WTC11 (cell line): ENCODE measurements around the gene CACNA1C. TPM values are rescaled to one million over a fixed set of nuclear protein-coding genes. Genes with fewer than 3 reads are reported as not detected.

Experiments
- ATAC-seq: fragments of 200-7000 bp; cut with Tn5 transposase; 2 replicates; pipeline ENCODE4 v1.10.0; 2021; ENCODE audit warnings: mild to moderate bottlenecking, moderate library complexity
- CTCF ChIA-PET: fragments of 300-600 bp; sonication (Branson Sonifier 250); formaldehyde crosslinking; loops from one replicate; lab custom pipeline; 2021; ENCODE audit warnings: antibody characterized with exemption; lab: Charles Lee
- POLR2A ChIA-PET: fragments of 350-600 bp; sonication (Branson Sonifier 250); formaldehyde crosslinking; loops from one replicate; lab custom pipeline; 2021; ENCODE audit warnings: antibody characterized with exemption; lab: Charles Lee
- DNase-seq: peaks from one replicate; pipeline ENCODE4 v3.0.0; 2021; ENCODE audit warnings: low spot score
- H3K27ac Mint-ChIP-seq: 2 replicates; pipeline ENCODE4 v1.8.0; 2021; ENCODE audit warnings: mixed read lengths
- H3K27me3 Mint-ChIP-seq: 2 replicates; pipeline ENCODE4 v1.8.0; 2021; ENCODE audit warnings: low read depth, mild to moderate bottlenecking, moderate library complexity, mixed read lengths
- H3K36me3 Mint-ChIP-seq: 2 replicates; pipeline ENCODE4 v1.8.0; 2021; ENCODE audit warnings: mixed read lengths
- H3K4me1 Mint-ChIP-seq: 2 replicates; pipeline ENCODE4 v1.8.0; 2022; ENCODE audit warnings: mixed read lengths
- H3K4me3 Mint-ChIP-seq: 2 replicates; pipeline ENCODE4 v1.8.0; 2021; ENCODE audit warnings: mild to moderate bottlenecking, moderate library complexity, mixed read lengths
- H3K9me3 Mint-ChIP-seq: 2 replicates; pipeline ENCODE4 v1.8.0; 2021; ENCODE audit warnings: mixed read lengths
- CREM ChIP-seq: sonication (generic); formaldehyde crosslinking; IDR thresholded peaks from 2 replicates; pipeline ENCODE4 v1.8.1; 2022; ENCODE audit warnings: mild to moderate bottlenecking, missing genetic modification reagents, moderate library complexity
- GTF2I ChIP-seq: fragments of 250-450 bp; sonication (Bioruptor Pico); conservative IDR thresholded peaks from 2 replicates; pipeline ENCODE4 v1.4.0; 2021; ENCODE audit warnings: mild to moderate bottlenecking
- IRF2 ChIP-seq: sonication (generic); formaldehyde crosslinking; IDR thresholded peaks from 2 replicates; pipeline ENCODE4 v1.8.0; 2022; ENCODE audit warnings: low read depth, missing genetic modification reagents, borderline replicate concordance
- NFATC4 ChIP-seq: fragments of 250-450 bp; sonication (Bioruptor Pico); IDR thresholded peaks from 2 replicates; pipeline ENCODE4 v1.9.0; 2021; ENCODE audit warnings: mild to moderate bottlenecking
- NR1H2 ChIP-seq: sonication (generic); formaldehyde crosslinking; IDR thresholded peaks from 2 replicates; pipeline ENCODE4 v1.9.0; 2021; ENCODE audit warnings: mild to moderate bottlenecking, moderate library complexity, missing genetic modification reagents
- SOX15 ChIP-seq: fragments of 250-450 bp; sonication (Bioruptor Pico); IDR thresholded peaks from 2 replicates; pipeline ENCODE4 v1.9.0; 2021; ENCODE audit warnings: mild to moderate bottlenecking
- TEAD1 ChIP-seq: sonication (generic); formaldehyde crosslinking; IDR thresholded peaks from 2 replicates; pipeline ENCODE4 v1.8.0; 2022; ENCODE audit warnings: mild to moderate bottlenecking, missing genetic modification reagents
- TEAD4 ChIP-seq: sonication (generic); formaldehyde crosslinking; IDR thresholded peaks from 2 replicates; pipeline ENCODE4 v1.8.0; 2022; ENCODE audit warnings: mild to moderate bottlenecking, missing genetic modification reagents
- ZNF121 ChIP-seq: sonication (generic); formaldehyde crosslinking; IDR thresholded peaks from 2 replicates; pipeline ENCODE4 v1.8.0; 2023; ENCODE audit warnings: missing genetic modification reagents
- ZNF263 ChIP-seq: sonication (generic); formaldehyde crosslinking; IDR thresholded peaks from 2 replicates; pipeline ENCODE4 v1.8.1; 2022; ENCODE audit warnings: low read depth, mild to moderate bottlenecking, moderate library complexity, missing genetic modification reagents
- ZNF317 ChIP-seq: sonication (generic); formaldehyde crosslinking; IDR thresholded peaks from 2 replicates; pipeline ENCODE4 v1.8.1; 2023; ENCODE audit warnings: low read depth, mild to moderate bottlenecking, moderate library complexity, missing genetic modification reagents, borderline replicate concordance
- ZNF396 ChIP-seq: fragments of 250-450 bp; sonication (Bioruptor Pico); IDR thresholded peaks from 2 replicates; pipeline ENCODE4 v1.8.0; 2021; ENCODE audit warnings: mild to moderate bottlenecking, moderate library complexity, borderline replicate concordance
- ZNF416 ChIP-seq: fragments of 250-450 bp; sonication (Bioruptor Pico); IDR thresholded peaks from 2 replicates; pipeline ENCODE4 v1.9.0; 2021; ENCODE audit warnings: mild to moderate bottlenecking, inconsistent platforms
- ZNF423 ChIP-seq: fragments of 250-450 bp; sonication (Bioruptor Pico); IDR thresholded peaks from 2 replicates; pipeline ENCODE4 v2.1.2; 2022; ENCODE audit warnings: mild to moderate bottlenecking, moderate library complexity
- ZNF671 ChIP-seq: fragments of 250-450 bp; sonication (Bioruptor Pico); IDR thresholded peaks from 2 replicates; pipeline ENCODE4 v1.8.0; 2021; ENCODE audit warnings: mild to moderate bottlenecking
- total RNA-seq: library from RNA; stranded (reverse); gene quantifications from 3 replicates; pipeline ENCODE4 v1.2.3, GENCODE V29; 2021
- TF ChIP-seq, protein P1 (sequence below): sonication (generic); formaldehyde crosslinking; IDR thresholded peaks from 2 replicates; pipeline ENCODE4 v1.8.1; 2022; ENCODE audit warnings: mild to moderate bottlenecking, missing genetic modification reagents, moderate library complexity, borderline replicate concordance
- TF ChIP-seq, protein P2 (sequence below): sonication (generic); formaldehyde crosslinking; IDR thresholded peaks from 2 replicates; pipeline ENCODE4 v1.8.1; 2023; ENCODE audit warnings: mild to moderate bottlenecking, moderate library complexity, missing genetic modification reagents
- TF ChIP-seq, protein P3 (sequence below): sonication (generic); formaldehyde crosslinking; IDR thresholded peaks from 2 replicates; pipeline ENCODE4 v1.8.1; 2023; ENCODE audit warnings: mild to moderate bottlenecking, missing genetic modification reagents, moderate library complexity
- TF ChIP-seq, protein P4 (sequence below): sonication (generic); formaldehyde crosslinking; IDR thresholded peaks from 2 replicates; pipeline ENCODE4 v1.8.1; 2022; ENCODE audit warnings: mild to moderate bottlenecking, moderate library complexity, missing genetic modification reagents
- TF ChIP-seq, protein P5 (sequence below): fragments of 250-450 bp; sonication (Bioruptor Pico); IDR thresholded peaks from 2 replicates; pipeline ENCODE4 v1.9.0; 2021; ENCODE audit warnings: moderate library complexity, mild to moderate bottlenecking, inconsistent platforms, borderline replicate concordance
- TF ChIP-seq, protein P6 (sequence below): sonication (generic); formaldehyde crosslinking; IDR thresholded peaks from 2 replicates; pipeline ENCODE4 v1.8.1; 2023; ENCODE audit warnings: mild to moderate bottlenecking, missing genetic modification reagents

The CACNA1C gene
- total RNA-seq, 1 experiment from 2014 or later = 1.7 TPM

DNA sequence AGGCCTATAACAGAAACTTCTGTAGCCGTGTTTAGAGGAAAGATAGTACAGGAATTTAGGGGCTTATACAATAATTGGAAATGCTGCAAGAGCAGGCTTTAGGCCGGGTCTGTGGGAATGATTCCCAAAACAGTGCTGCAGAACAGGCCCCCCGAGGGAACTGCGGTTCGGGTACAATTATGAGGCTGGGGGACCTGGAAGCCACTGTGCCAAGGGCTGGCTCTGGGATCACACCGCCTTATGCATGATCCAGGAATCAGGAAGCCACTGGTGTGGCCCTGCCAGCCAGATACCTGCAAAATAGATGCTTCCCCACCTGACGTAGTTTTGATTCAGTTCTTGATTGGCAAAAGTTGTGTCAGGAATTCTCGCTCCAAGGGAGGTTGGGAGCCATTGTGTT lies 55.4 kb downstream of the CACNA1C start (continued):
- TF ChIP-seq, protein P1, sequence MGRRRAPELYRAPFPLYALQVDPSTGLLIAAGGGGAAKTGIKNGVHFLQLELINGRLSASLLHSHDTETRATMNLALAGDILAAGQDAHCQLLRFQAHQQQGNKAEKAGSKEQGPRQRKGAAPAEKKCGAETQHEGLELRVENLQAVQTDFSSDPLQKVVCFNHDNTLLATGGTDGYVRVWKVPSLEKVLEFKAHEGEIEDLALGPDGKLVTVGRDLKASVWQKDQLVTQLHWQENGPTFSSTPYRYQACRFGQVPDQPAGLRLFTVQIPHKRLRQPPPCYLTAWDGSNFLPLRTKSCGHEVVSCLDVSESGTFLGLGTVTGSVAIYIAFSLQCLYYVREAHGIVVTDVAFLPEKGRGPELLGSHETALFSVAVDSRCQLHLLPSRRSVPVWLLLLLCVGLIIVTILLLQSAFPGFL (CRISPR knock-in tag) = no peak
- TF ChIP-seq, protein P2, sequence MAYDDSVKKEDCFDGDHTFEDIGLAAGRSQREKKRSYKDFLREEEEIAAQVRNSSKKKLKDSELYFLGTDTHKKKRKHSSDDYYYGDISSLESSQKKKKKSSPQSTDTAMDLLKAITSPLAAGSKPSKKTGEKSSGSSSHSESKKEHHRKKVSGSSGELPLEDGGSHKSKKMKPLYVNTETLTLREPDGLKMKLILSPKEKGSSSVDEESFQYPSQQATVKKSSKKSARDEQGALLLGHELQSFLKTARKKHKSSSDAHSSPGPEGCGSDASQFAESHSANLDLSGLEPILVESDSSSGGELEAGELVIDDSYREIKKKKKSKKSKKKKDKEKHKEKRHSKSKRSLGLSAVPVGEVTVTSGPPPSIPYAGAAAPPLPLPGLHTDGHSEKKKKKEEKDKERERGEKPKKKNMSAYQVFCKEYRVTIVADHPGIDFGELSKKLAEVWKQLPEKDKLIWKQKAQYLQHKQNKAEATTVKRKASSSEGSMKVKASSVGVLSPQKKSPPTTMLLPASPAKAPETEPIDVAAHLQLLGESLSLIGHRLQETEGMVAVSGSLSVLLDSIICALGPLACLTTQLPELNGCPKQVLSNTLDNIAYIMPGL (CRISPR knock-in tag) = no peak
- no peak for TF ChIP-seq ZNF423 (CRISPR knock-in tag)
- no peak for TF ChIP-seq ZNF396 (CRISPR knock-in tag)
- no peak for TF ChIP-seq ZNF416
- TF ChIP-seq ZNF121 = no peak
- TF ChIP-seq CREM (CRISPR knock-in tag) = no peak
- no peak for TF ChIP-seq NR1H2 (CRISPR knock-in tag)
- TF ChIP-seq, protein P3, sequence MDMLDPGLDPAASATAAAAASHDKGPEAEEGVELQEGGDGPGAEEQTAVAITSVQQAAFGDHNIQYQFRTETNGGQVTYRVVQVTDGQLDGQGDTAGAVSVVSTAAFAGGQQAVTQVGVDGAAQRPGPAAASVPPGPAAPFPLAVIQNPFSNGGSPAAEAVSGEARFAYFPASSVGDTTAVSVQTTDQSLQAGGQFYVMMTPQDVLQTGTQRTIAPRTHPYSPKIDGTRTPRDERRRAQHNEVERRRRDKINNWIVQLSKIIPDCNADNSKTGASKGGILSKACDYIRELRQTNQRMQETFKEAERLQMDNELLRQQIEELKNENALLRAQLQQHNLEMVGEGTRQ = no peak
- no peak for TF ChIP-seq ZNF317 (CRISPR knock-in tag)
- no peak for TF ChIP-seq ZNF263 (CRISPR knock-in tag)

DNA sequence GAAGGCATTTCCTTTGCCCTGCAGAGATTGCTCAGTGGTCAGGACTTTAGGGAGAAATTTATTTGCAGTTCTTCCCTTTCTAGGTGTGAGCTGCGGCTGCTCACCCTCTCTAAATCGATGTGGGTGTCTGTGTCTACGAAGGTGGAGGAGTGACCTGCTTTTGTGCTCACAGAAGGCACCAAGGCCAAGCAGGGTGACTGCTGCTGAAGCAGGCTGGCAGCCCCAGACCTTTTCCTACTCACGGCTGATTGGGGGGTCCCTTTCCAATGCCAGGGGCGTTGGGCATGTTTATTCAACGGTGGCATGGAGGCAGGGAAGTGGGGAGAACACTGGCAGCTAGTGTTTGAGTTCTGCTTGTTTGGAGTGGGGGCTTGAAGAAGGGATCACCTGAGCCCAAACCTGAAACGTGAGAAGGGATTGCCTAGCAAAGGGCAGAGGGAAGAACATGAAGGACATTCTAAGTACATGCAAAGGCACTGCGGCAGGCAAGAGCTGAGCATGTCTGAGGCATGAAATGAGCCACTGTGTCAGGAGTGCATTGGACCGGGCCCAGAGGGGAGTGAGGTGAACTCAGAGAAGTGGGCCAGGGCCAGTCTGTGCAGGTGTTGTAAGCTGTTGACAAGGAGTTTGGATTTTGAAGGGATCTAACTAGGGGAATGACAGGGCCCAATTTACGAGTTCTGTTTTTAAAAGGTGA lies 56.3 kb downstream of the CACNA1C start:
- POLR2A ChIA-PET = no interaction called here
- H3K4me1 Mint-ChIP-seq = no peaks in the 10 kb centered on the region
- no peaks in the 10 kb centered on the region for H3K36me3 Mint-ChIP-seq
- H3K27me3 Mint-ChIP-seq = no peaks in the 10 kb centered on the region; the same call in 1 of the 2 replicates
- CTCF ChIA-PET = no interaction called here
- H3K27ac Mint-ChIP-seq = no peak overlapping the region
- DNase-seq = no peak
- H3K9me3 Mint-ChIP-seq = no peaks in the 10 kb centered on the region
- H3K4me3 Mint-ChIP-seq = no peak overlapping the region
- no peak for TF ChIP-seq ZNF671 (CRISPR knock-in tag)
- 0 out of 2 replicates have a peak, but pooled peaks have one; percentile 14 for TF ChIP-seq GTF2I (CRISPR knock-in tag)
- TF ChIP-seq, all 79 proteins: peak for 1
- ATAC-seq = no peak

DNA sequence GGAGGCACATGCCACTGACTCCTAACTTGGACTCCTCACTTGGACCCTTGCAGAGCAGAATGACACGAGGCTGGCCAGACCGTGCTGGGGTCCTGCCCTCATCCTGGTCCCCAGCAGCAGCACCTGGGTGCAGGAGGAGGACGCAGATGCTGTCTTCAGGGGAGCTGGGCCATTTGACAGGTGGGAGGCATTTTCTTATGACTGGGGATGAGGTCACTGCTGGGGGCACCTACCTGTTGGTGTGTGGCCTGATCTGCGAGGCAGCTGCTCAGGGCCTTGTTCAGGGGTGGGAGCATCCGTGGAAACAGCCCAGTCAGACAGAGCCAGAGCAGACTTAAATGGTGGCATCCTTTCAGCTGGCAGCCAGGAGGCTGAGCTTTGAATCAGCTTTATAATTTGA lies 57.3 kb downstream of the CACNA1C start:
- no peak for ATAC-seq
- POLR2A ChIA-PET = no interaction called here
- TF ChIP-seq, protein P4, sequence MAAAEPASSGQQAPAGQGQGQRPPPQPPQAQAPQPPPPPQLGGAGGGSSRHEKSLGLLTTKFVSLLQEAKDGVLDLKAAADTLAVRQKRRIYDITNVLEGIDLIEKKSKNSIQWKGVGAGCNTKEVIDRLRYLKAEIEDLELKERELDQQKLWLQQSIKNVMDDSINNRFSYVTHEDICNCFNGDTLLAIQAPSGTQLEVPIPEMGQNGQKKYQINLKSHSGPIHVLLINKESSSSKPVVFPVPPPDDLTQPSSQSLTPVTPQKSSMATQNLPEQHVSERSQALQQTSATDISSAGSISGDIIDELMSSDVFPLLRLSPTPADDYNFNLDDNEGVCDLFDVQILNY = no peak
- TF ChIP-seq, protein P5, sequence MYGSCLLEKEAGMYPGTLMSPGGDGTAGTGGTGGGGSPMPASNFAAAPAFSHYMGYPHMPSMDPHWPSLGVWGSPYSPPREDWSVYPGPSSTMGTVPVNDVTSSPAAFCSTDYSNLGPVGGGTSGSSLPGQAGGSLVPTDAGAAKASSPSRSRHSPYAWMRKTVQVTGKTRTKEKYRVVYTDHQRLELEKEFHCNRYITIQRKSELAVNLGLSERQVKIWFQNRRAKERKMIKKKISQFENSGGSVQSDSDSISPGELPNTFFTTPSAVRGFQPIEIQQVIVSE (CRISPR knock-in tag) = no peak
- TF ChIP-seq TEAD4 (CRISPR knock-in tag) (no peak), TEAD1 (CRISPR knock-in tag) (no peak), SOX15 (CRISPR knock-in tag) (no peak), NFATC4 (no peak), IRF2 (CRISPR knock-in tag) (no peak)
- TF ChIP-seq, protein P6, sequence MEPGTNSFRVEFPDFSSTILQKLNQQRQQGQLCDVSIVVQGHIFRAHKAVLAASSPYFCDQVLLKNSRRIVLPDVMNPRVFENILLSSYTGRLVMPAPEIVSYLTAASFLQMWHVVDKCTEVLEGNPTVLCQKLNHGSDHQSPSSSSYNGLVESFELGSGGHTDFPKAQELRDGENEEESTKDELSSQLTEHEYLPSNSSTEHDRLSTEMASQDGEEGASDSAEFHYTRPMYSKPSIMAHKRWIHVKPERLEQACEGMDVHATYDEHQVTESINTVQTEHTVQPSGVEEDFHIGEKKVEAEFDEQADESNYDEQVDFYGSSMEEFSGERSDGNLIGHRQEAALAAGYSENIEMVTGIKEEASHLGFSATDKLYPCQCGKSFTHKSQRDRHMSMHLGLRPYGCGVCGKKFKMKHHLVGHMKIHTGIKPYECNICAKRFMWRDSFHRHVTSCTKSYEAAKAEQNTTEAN = no peak
- TF ChIP-seq, all 79 proteins: peak for 0
- Mint-ChIP-seq H3K27me3 (no peaks in the 10 kb centered on the region; the same call in 1 of the 2 replicates), H3K4me1 (no peaks in the 10 kb centered on the region), H3K36me3 (no peaks in the 10 kb centered on the region), H3K4me3 (no peak overlapping the region), H3K9me3 (no peaks in the 10 kb centered on the region), H3K27ac (no peak overlapping the region)
- DNase-seq = no peak
- CTCF ChIA-PET = no interaction called here
